GM23338 (cell line): Measurements from ENCODE around the gene AKAP7. TPM values are rescaled to one million over a fixed set of nuclear protein-coding genes. Genes with fewer than 3 reads are reported as not detected.
"Not testable (repeated sequence)": the region's sequence is repeated elsewhere in the genome, so short reads cannot be mapped to it uniquely, and the experiment has no call there.

ENCODE experiments used
- ATAC-seq: fragments of 200-7000 bp; cut with Tn5 transposase; 3 replicates; pipeline ENCODE4 v1.9.1; 2020
- DNase-seq: peaks from one replicate; pipeline ENCODE4 v3.0.0-alpha.2; 2015; ENCODE audit warnings: low spot score
- H2AFZ ChIP-seq: fragments of 200-600 bp; sonication (generic); 2 replicates; pipeline ENCODE4 v1.8.0; 2016; ENCODE audit warnings: antibody characterized with exemption, mild to moderate bottlenecking, moderate library complexity
- H3F3A ChIP-seq: fragments of 200-600 bp; sonication (generic); replicated peaks from 2 replicates; pipeline ENCODE4 v1.8.0; 2017; ENCODE audit warnings: antibody characterized with exemption, mixed run types, low read depth
- H3K27ac ChIP-seq: fragments of 200-600 bp; sonication (generic); 2 replicates; pipeline ENCODE4 v1.6.1; 2016; ENCODE audit warnings: low read depth
- H3K27me3 ChIP-seq: fragments of 200-600 bp; sonication (generic); 2 replicates; pipeline ENCODE4 v1.8.0; 2016; ENCODE audit warnings: mild to moderate bottlenecking, mixed run types, moderate library complexity; ENCODE audit not compliant: insufficient read depth
- H3K36me3 ChIP-seq: fragments of 200-600 bp; sonication (generic); 2 replicates; pipeline ENCODE4 v1.8.0; 2016; ENCODE audit warnings: mild to moderate bottlenecking; ENCODE audit not compliant: insufficient read depth
- H3K4me1 ChIP-seq: fragments of 200-600 bp; sonication (generic); 2 replicates; pipeline ENCODE4 v1.8.0; 2016; ENCODE audit warnings: mild to moderate bottlenecking, moderate library complexity; ENCODE audit not compliant: insufficient read depth
- H3K4me2 ChIP-seq: fragments of 200-600 bp; sonication (generic); 2 replicates; pipeline ENCODE4 v1.7.1; 2017; ENCODE audit warnings: mixed run types
- H3K4me3 ChIP-seq: fragments of 200-600 bp; sonication (generic); 2 replicates; pipeline ENCODE4 v1.6.1; 2016; ENCODE audit warnings: mixed run types
- H3K79me2 ChIP-seq: fragments of 200-600 bp; sonication (generic); replicated peaks from 2 replicates; pipeline ENCODE4 v1.8.0; 2017; ENCODE audit warnings: mild to moderate bottlenecking; ENCODE audit not compliant: insufficient read depth
- H3K9me2 ChIP-seq: fragments of 200-600 bp; sonication (generic); 2 replicates; pipeline ENCODE4 v1.8.0; 2017; ENCODE audit not compliant: insufficient read depth
- H4K20me1 ChIP-seq: fragments of 200-600 bp; sonication (generic); replicated peaks from 2 replicates; pipeline ENCODE4 v1.8.0; 2017; ENCODE audit warnings: mild to moderate bottlenecking; ENCODE audit not compliant: insufficient read depth
- H3K27ac Mint-ChIP-seq: 2 replicates; pipeline ENCODE4 v1.8.0; 2020; ENCODE audit warnings: inconsistent platforms, mild to moderate bottlenecking, moderate library complexity, mixed read lengths
- H3K27me3 Mint-ChIP-seq: 3 replicates; pipeline ENCODE4 v1.8.0; 2022; ENCODE audit warnings: low read depth, mild to moderate bottlenecking, moderate library complexity, mixed read lengths, inconsistent platforms; ENCODE audit not compliant: insufficient read depth, poor library complexity
- H3K36me3 Mint-ChIP-seq: 3 replicates; pipeline ENCODE4 v1.8.0; 2021; ENCODE audit warnings: low read depth, mild to moderate bottlenecking, inconsistent platforms, moderate library complexity, mixed read lengths
- H3K4me1 Mint-ChIP-seq: 3 replicates; pipeline ENCODE4 v1.8.0; 2020; ENCODE audit warnings: mild to moderate bottlenecking, inconsistent platforms, mixed read lengths
- H3K4me3 Mint-ChIP-seq: 3 replicates; pipeline ENCODE4 v1.8.0; 2021; ENCODE audit warnings: moderate library complexity, mild to moderate bottlenecking, inconsistent platforms, mixed read lengths
- H3K9me3 Mint-ChIP-seq: 3 replicates; pipeline ENCODE4 v1.8.0; 2020; ENCODE audit warnings: moderate library complexity, mild to moderate bottlenecking, inconsistent platforms, mixed read lengths
- NANOG ChIP-seq: IDR thresholded peaks from 2 replicates; pipeline ENCODE4 v1.6.1; 2016; ENCODE audit warnings: antibody characterized with exemption, borderline replicate concordance
- POLR2AphosphoS5 ChIP-seq: IDR thresholded peaks from 2 replicates; pipeline ENCODE4 v1.6.1; 2016; ENCODE audit warnings: antibody characterized with exemption, low read depth
- STAT1 ChIP-seq: IDR thresholded peaks from one replicate; pipeline ENCODE4 v1.6.1; 2016; ENCODE audit warnings: antibody characterized with exemption; ENCODE audit not compliant: unreplicated experiment
- ZNF114 ChIP-seq: fragments of 250-450 bp; sonication (Bioruptor Pico); IDR thresholded peaks from 2 replicates; pipeline ENCODE4 v1.5.0; 2020; ENCODE audit warnings: mild to moderate bottlenecking, moderate library complexity
- polyA plus RNA-seq: library from polyadenylated mRNA; unstranded; fragments of >200 nt; fragmentation: Nextera tagmentation; extraction: Ambion mirVana; gene quantifications from 2 replicates; pipeline ENCODE4 v1.2.1, GENCODE V29; 2016
- total RNA-seq: library from RNA; depleted of rRNA; stranded (reverse); fragments of >200 nt; shearing (Covaris generic); gene quantifications from 2 replicates; pipeline ENCODE4 v1.2.3, GENCODE V29; 2014
- TF ChIP-seq, protein P1 (sequence below): IDR thresholded peaks from 2 replicates; pipeline ENCODE4 v1.6.1; 2016; ENCODE audit warnings: antibody characterized with exemption
- TF ChIP-seq, protein P2 (sequence below): fragments of 250-450 bp; sonication (Bioruptor Pico); IDR thresholded peaks from 2 replicates; pipeline ENCODE4 v1.5.0; 2020; ENCODE audit warnings: mild to moderate bottlenecking, moderate library complexity

Gene AKAP7
- total and polyA plus RNA-seq, 2 experiments from 2014 or later, result 12.2 to 20.0 TPM

GRCh38 chr6:131295081-131295480 is 159.8 kb downstream of the AKAP7 start:
- H3K36me3 Mint-ChIP-seq, result peaks cover 25% of the 10 kb centered on the region
- H3K4me3 Mint-ChIP-seq, result no peak overlapping the region
- peak; percentile 4; the same call in 1 of the 2 replicates for TF ChIP-seq POLR2AphosphoS5
- no peak for TF ChIP-seq STAT1

DNA sequence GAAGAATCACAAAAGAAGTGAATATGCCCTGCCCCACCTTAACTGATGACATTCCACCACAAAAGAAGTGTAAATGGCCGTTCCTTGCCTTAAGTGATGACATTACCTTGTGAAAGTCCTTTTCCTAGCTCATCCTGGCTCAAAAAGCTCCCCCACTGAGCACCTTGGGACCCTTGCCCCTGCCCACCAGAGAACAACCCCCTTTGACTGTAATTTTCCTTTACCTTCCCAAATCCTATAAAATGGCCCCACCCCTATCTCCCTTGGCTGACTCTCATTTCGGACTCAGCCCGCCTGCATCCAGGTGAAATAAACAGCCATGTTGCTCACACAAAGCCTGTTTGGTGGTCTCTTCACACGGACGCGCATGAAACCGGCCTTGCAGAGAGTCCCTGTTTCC is 165.6 kb downstream of the AKAP7 start:
- peaks cover 28% of the 10 kb centered on the region for H3K36me3 Mint-ChIP-seq
- peaks cover 39% of the 10 kb centered on the region for H3K4me1 Mint-ChIP-seq

More at GRCh38 chr6:131295081-131295480, 159.8 kb downstream of the AKAP7 start:
- Mint-ChIP-seq H3K4me1 (peaks cover 35% of the 10 kb centered on the region), H3K27me3 (peaks cover 2% of the 10 kb centered on the region), H3K27ac (no peak overlapping the region), H3K9me3 (peaks cover 26% of the 10 kb centered on the region)
- Histone ChIP-seq H2AFZ (no peak overlapping the region), H3F3A (no peaks in the 10 kb centered on the region; the same call in 1 of the 2 replicates), H3K27ac (peak overlapping the region; percentile 79), H3K9me2 (no peaks in the 10 kb centered on the region), H3K4me3 (peak overlapping the region; percentile 49), H3K27me3 (no peaks in the 10 kb centered on the region), H3K4me2 (peak overlapping the region; percentile 52), H3K36me3 (no peaks in the 10 kb centered on the region), H3K79me2 (0 out of 2 replicates have a peak, but pooled peaks cover 2% of the 10 kb centered on the region), H3K4me1 (peaks cover 41% of the 10 kb centered on the region), H4K20me1 (no peaks in the 10 kb centered on the region)
- ATAC-seq, result peak; percentile 79
- DNase-seq, result peak; percentile 68

GRCh38 chr6:131303338-131303930 is 168.2 kb downstream of the AKAP7 start:
- ATAC-seq, result no peak; the same call in 2 of the 3 replicates
- TF ChIP-seq, protein P1, sequence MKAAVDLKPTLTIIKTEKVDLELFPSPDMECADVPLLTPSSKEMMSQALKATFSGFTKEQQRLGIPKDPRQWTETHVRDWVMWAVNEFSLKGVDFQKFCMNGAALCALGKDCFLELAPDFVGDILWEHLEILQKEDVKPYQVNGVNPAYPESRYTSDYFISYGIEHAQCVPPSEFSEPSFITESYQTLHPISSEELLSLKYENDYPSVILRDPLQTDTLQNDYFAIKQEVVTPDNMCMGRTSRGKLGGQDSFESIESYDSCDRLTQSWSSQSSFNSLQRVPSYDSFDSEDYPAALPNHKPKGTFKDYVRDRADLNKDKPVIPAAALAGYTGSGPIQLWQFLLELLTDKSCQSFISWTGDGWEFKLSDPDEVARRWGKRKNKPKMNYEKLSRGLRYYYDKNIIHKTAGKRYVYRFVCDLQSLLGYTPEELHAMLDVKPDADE, result no peak
- no peak for TF ChIP-seq ZNF114 (CRISPR knock-in tag)
- TF ChIP-seq, protein P2, sequence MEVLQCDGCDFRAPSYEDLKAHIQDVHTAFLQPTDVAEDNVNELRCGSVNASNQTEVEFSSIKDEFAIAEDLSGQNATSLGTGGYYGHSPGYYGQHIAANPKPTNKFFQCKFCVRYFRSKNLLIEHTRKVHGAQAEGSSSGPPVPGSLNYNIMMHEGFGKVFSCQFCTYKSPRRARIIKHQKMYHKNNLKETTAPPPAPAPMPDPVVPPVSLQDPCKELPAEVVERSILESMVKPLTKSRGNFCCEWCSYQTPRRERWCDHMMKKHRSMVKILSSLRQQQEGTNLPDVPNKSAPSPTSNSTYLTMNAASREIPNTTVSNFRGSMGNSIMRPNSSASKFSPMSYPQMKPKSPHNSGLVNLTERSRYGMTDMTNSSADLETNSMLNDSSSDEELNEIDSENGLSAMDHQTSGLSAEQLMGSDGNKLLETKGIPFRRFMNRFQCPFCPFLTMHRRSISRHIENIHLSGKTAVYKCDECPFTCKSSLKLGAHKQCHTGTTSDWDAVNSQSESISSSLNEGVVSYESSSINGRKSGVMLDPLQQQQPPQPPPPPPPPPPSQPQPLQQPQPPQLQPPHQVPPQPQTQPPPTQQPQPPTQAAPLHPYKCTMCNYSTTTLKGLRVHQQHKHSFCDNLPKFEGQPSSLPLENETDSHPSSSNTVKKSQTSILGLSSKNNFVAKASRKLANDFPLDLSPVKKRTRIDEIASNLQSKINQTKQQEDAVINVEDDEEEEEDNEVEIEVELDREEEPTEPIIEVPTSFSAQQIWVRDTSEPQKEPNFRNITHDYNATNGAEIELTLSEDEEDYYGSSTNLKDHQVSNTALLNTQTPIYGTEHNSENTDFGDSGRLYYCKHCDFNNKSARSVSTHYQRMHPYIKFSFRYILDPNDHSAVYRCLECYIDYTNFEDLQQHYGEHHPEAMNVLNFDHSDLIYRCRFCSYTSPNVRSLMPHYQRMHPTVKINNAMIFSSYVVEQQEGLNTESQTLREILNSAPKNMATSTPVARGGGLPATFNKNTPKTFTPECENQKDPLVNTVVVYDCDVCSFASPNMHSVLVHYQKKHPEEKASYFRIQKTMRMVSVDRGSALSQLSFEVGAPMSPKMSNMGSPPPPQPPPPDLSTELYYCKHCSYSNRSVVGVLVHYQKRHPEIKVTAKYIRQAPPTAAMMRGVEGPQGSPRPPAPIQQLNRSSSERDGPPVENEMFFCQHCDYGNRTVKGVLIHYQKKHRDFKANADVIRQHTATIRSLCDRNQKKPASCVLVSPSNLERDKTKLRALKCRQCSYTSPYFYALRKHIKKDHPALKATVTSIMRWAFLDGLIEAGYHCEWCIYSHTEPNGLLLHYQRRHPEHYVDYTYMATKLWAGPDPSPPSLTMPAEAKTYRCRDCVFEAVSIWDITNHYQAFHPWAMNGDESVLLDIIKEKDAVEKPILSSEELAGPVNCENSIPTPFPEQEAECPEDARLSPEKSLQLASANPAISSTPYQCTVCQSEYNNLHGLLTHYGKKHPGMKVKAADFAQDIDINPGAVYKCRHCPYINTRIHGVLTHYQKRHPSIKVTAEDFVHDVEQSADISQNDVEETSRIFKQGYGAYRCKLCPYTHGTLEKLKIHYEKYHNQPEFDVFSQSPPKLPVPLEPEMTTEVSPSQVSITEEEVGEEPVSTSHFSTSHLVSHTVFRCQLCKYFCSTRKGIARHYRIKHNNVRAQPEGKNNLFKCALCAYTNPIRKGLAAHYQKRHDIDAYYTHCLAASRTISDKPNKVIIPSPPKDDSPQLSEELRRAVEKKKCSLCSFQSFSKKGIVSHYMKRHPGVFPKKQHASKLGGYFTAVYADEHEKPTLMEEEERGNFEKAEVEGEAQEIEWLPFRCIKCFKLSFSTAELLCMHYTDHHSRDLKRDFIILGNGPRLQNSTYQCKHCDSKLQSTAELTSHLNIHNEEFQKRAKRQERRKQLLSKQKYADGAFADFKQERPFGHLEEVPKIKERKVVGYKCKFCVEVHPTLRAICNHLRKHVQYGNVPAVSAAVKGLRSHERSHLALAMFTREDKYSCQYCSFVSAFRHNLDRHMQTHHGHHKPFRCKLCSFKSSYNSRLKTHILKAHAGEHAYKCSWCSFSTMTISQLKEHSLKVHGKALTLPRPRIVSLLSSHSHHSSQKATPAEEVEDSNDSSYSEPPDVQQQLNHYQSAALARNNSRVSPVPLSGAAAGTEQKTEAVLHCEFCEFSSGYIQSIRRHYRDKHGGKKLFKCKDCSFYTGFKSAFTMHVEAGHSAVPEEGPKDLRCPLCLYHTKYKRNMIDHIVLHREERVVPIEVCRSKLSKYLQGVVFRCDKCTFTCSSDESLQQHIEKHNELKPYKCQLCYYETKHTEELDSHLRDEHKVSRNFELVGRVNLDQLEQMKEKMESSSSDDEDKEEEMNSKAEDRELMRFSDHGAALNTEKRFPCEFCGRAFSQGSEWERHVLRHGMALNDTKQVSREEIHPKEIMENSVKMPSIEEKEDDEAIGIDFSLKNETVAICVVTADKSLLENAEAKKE (CRISPR knock-in tag), result no peak
- TF ChIP-seq NANOG, result no peak

More for the DNA sequence above, 165.6 kb downstream of the AKAP7 start:
- DNase-seq, H3K4me3 Mint-ChIP-seq, H3K27me3 ChIP-seq, H4K20me1 ChIP-seq, H3K36me3 ChIP-seq, H3F3A ChIP-seq, H3K79me2 ChIP-seq, H3K9me2 ChIP-seq, H3K27me3 Mint-ChIP-seq, ATAC-seq, H3K4me3 ChIP-seq: not testable (repeated sequence)
- Histone ChIP-seq H3K4me1 (peaks cover 28% of the 10 kb centered on the region), H3K4me2 (peak overlapping the region; percentile 51; the same call in 1 of the 2 replicates), H3K27ac (peak overlapping the region; percentile 98), H2AFZ (peak overlapping the region; percentile 38)
- peak overlapping the region; percentile 61; the same call in 1 of the 2 replicates for H3K27ac Mint-ChIP-seq
- H3K9me3 Mint-ChIP-seq, result peaks cover 24% of the 10 kb centered on the region

More at GRCh38 chr6:131303338-131303930, 168.2 kb downstream of the AKAP7 start:
- peaks cover 14% of the 10 kb centered on the region; the same call in 2 of the 3 replicates for H3K9me3 Mint-ChIP-seq
- Histone ChIP-seq H2AFZ (no peak overlapping the region; the same call in 1 of the 2 replicates), H3K4me3 (no peak overlapping the region), H4K20me1 (no peaks in the 10 kb centered on the region), H3F3A (0 out of 2 replicates have a peak, but pooled peaks cover 3% of the 10 kb centered on the region), H3K4me1 (peaks cover 28% of the 10 kb centered on the region), H3K27me3 (no peaks in the 10 kb centered on the region), H3K79me2 (no peaks in the 10 kb centered on the region; the same call in 1 of the 2 replicates), H3K36me3 (0 out of 2 replicates have a peak, but pooled peaks cover 6% of the 10 kb centered on the region), H3K27ac (no peak overlapping the region), H3K9me2 (0 out of 2 replicates have a peak, but pooled peaks cover 2% of the 10 kb centered on the region), H3K4me2 (peak overlapping the region; percentile 40)
- peaks cover 8% of the 10 kb centered on the region for H3K27me3 Mint-ChIP-seq
- DNase-seq, result no peak
- H3K27ac Mint-ChIP-seq, result no peak overlapping the region
- peaks cover 23% of the 10 kb centered on the region; the same call in 2 of the 3 replicates for H3K36me3 Mint-ChIP-seq
- H3K4me3 Mint-ChIP-seq, result no peak overlapping the region
- peaks cover 33% of the 10 kb centered on the region for H3K4me1 Mint-ChIP-seq
